HG03558 (cell line): ENCODE results near the gene PCDH9.

Source experiments
- ATAC-seq: cut with Tn5 transposase; IDR thresholded peaks from one replicate; pipeline ENCODE4 v1.9.1; 2021; ENCODE audit warnings: moderate number of reproducible peaks; ENCODE audit not compliant: unreplicated experiment; ENCODE audit errors: extremely low read depth

The PCDH9 gene

GRCh38 chr13:67048821-67049150, 181.3 kb downstream of the PCDH9 start:
- no peak for ATAC-seq

GRCh38 chr13:67048084-67048820, 181.9 kb downstream of the PCDH9 start:
- peak; percentile 84 for ATAC-seq

- ATAC-seq = no peak
Observed at GRCh38 chr13:67045357-67045756, 184.8 kb downstream of the PCDH9 start.

GRCh38 chr13:67043901-67044300, 186.2 kb downstream of the PCDH9 start:
- ATAC-seq = no peak

GRCh38 chr13:67042556-67042955, 187.6 kb downstream of the PCDH9 start:
- ATAC-seq = no peak

- ATAC-seq = no peak
Observed at GRCh38 chr13:67036699-67037457, 193.3 kb downstream of the PCDH9 start.

GRCh38 chr13:67033170-67033569, 197.0 kb downstream of the PCDH9 start:
- ATAC-seq = no peak

- ATAC-seq = no peak
Observed at GRCh38 chr13:67023130-67023876, 206.8 kb downstream of the PCDH9 start.

GRCh38 chr13:67018775-67019174, 211.4 kb downstream of the PCDH9 start:
- ATAC-seq = no peak

- ATAC-seq = no peak
Observed at GRCh38 chr13:67017276-67017675, 212.9 kb downstream of the PCDH9 start.

- ATAC-seq = no peak
Observed at GRCh38 chr13:67015976-67016600, 214.0 kb downstream of the PCDH9 start.

GRCh38 chr13:67014399-67014798, 215.7 kb downstream of the PCDH9 start:
- no peak for ATAC-seq

- no peak for ATAC-seq
Observed at GRCh38 chr13:67013709-67014108, 216.4 kb downstream of the PCDH9 start.

- no peak for ATAC-seq
Observed at GRCh38 chr13:67008075-67008668, 222.0 kb downstream of the PCDH9 start.

- ATAC-seq = no peak
Observed at GRCh38 chr13:67004511-67004910, 225.6 kb downstream of the PCDH9 start.

GRCh38 chr13:67003743-67004142, 226.4 kb downstream of the PCDH9 start:
- no peak for ATAC-seq

- no peak for ATAC-seq
Observed at GRCh38 chr13:67001363-67001762, 228.8 kb downstream of the PCDH9 start.

- no peak for ATAC-seq
Observed at GRCh38 chr13:66996503-66996902, 233.6 kb downstream of the PCDH9 start.

- ATAC-seq = peak; percentile 69
Observed at GRCh38 chr13:66995203-66995611, 234.9 kb downstream of the PCDH9 start.

GRCh38 chr13:66994517-66995202, 235.5 kb downstream of the PCDH9 start:
- peak; percentile 25 for ATAC-seq
